AG08396 (cell line): ENCODE measurements around the gene MDM4.
"Not testable (repeated sequence)": the region's sequence is repeated elsewhere in the genome, so short reads cannot be mapped to it uniquely, and the experiment has no call there.

Experiments used
- DNase-seq: peaks from one replicate; pipeline ENCODE4 v3.0.0; 2012; ENCODE audit warnings: low spot score, mixed read lengths

MDM4 gene

DNA sequence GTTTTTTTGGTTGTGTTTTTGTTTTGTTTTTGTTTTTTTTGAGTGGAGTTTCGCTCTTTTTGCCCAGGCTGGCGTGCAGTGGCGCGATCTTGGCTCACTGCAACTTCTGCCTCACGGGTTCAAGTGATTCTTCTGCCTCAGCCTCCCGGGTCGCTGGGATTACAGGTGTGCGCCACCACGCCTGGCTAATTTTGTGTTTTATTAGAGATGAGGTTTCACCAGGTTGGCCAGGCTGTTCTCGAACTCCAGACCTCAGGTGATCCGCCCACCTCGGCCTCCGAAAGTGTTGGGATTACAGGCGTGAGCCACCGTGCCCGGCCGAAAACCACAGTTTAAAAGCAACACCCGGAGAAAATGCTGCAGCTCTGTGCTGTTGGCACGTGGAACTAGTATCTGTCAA is 1.2 kb downstream of the MDM4 start:
- not testable (repeated sequence) for DNase-seq

DNA sequence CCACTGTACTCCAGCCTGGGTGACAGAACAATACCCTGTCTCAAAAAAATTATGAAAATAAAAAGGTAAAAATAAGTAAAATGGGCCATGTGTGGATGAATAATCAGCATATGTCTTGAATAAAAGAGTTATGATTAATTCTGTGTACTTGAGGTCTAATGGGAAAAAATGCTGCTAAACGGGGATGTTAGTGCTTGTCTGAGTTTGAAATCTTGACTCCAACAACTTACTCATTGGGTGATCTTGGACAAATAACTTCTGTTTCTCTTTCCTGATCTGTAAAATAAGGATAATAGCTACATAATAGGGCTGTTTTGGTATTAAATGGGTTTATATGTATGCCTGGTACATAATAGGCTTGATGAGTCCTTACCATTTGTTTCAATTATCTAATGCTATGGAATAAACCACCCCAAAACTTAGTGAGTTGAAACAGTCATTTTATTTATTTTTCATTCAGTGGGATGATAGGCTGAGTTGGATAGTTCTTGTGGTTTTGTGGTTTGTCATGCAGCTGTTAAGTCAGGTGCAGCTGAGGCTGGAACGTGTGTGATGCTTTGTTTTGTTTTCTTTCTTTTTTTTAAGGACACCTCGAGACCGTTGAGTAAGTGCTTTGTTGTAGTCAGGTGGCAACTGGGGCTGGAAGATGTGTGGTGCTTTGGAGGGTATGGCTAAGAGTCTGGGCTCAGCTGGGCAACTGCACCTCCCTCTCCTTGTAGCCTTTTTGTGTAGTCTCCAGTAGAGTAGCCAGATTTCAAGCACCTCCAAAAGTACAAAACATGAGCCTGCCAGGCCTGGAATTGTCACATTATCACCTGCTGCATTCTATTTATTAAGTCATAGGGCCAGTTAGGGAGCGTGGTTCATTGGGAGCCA is 4.9 kb downstream of the MDM4 start:
- peak; percentile 7 for DNase-seq

- not testable (repeated sequence) for DNase-seq
Measured at GRCh38 chr1:204521941-204522521, 5.8 kb downstream of the MDM4 start.

GRCh38 chr1:204523605-204524215 is 7.5 kb downstream of the MDM4 start:
- DNase-seq = no peak

DNA sequence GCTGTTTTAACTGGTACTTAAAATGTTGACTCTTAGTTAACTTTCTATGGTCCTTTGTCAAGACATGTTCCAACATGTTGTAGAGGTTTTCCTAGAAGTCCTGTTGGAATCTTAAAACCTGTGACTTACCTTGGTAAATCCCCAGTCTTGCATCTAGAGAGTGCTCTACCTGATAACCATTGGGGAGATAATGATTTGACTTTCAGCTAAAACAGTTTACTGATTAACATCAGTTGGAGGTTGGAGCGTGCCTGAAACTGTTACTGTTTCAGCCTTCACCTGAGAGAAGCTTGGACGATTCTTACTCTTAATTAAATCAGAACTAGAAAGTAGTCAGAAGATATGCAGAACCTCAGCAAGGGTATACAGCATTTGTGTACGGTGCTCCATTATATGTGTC is 8.8 kb downstream of the MDM4 start:
- no peak for DNase-seq

DNA sequence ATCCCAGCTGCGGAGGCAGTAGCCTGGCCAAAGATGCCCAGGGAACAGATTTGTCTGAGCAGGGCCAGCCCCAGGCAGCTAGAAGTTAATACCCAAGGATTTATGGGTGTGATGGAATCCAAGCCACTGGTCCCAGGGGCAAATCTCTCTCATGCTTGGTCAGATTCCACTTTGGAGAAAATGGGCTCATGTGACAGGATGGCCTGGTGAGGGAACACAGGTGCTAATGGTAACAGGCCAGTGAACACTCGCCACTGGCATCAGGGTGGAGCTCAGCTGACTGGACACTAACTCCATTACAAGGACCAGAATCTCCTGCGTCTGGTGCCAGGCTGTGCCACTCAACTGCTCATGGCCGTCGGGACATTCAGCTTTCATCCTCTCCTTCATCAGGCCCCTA is 12.0 kb downstream of the MDM4 start:
- DNase-seq = no peak

DNA sequence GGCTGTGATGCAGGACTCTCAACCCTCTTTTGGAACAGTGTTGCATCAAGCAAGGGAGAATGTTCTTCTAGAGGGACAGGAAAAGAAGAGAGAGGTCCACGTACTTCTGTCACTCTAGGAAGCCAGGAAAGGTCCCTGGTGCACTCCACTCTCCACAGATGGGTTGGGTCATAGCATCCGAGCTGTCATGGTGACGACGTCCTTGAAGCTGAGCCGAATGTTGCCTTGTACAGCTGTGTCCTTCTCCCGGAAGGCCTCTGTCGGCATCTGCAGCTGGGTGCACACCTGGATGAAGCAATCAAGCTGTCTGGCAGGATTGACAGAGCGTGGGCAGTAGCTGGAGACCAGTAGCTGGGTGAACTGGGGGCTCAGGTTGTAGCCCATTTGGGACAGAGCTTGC is 12.5 kb downstream of the MDM4 start:
- no peak for DNase-seq

DNA sequence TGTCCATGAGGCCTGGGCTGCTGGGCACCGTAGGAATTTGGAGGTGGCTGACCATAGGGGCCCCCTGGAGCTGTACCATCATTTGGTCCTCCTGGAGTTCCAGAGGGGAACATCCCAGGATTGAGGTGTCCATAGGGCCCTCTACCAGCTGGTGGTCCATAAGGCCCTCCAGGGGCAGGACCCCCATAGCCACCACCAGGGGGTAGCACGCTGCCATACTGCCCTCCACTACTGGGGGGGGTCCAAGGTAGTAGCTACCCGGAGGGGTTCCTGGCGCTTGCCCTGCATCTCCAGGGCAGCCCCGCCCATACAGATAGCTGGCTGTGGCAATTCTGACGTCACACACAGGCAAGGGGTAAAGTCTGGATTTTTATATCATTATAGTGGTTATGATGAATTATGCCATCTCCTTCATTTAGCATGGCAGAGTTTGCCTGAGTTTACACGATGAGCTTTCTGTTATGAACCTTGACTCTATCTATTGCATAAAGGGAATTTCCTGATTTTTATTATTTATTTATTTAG is 13.2 kb downstream of the MDM4 start:
- no peak for DNase-seq

GRCh38 chr1:204530932-204531331 is 14.7 kb downstream of the MDM4 start:
- DNase-seq = no peak

GRCh38 chr1:204532832-204533231 is 16.6 kb downstream of the MDM4 start:
- no peak for DNase-seq

- DNase-seq = no peak
Measured at GRCh38 chr1:204541626-204542025, 25.4 kb downstream of the MDM4 start.

DNA sequence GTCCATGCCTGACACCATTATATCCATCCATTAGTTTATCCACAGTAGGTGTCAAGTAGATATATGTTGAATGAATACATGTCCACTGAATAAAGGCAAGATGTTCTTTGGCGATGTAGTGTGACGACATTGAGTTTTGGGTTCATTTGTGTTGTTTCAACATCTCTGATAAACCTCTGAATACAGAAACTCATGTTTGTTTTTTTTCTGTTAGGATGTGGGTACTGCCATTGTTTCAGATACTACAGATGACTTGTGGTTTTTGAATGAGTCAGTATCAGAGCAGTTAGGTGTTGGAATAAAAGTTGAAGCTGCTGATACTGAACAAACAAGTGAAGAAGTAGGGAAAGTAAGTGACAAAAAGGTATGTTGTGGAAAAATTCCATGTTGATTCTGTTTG is 28.1 kb downstream of the MDM4 start:
- no peak for DNase-seq

DNA sequence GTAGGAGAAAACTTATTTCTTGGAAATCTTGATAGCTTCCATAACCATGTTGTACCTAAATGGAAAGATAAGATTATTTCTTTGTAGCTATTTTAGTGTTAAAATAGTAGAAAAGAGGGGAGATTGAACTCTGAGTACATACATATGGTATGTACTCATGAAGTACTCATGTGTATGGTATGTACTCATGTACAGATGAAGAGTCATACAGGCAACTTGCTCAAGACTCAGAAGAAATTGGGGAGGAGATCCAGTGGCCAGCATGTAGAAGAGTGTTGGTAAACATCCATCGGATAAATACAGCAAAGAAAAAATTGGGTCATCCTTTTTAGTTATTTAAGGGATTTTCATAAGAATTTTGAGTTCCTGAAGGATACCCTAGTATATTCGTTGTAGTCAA is 29.0 kb downstream of the MDM4 start:
- DNase-seq = peak; percentile 29

- DNase-seq = no peak
Measured at GRCh38 chr1:204545881-204546280, 29.7 kb downstream of the MDM4 start.

- no peak for DNase-seq
Measured at GRCh38 chr1:204548265-204548664, 32.1 kb downstream of the MDM4 start.

- no peak for DNase-seq
Measured at GRCh38 chr1:204549313-204549712, 33.1 kb downstream of the MDM4 start.

- no peak for DNase-seq
Measured at GRCh38 chr1:204550926-204551325, 34.7 kb downstream of the MDM4 start.

- DNase-seq = no peak
Measured at GRCh38 chr1:204556458-204557052, 40.3 kb downstream of the MDM4 start.

DNA sequence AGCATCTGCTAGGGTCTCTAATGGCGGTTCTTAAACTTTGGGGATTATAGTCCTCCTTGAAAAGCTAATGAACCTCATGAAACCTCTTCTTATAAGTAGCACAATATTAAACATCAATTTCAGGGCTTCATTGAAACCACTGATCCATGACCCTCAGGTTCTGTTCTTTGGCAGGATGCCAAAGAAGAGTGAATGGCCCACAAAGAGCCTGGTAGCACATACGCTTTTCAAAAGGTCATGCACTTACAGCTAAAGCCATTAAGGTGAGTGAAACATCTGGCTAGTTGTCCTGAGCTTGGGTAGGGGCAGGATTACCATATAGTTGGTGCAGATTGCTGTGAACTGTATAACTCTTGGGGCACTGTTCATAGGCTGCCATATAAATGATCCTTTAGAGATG is 42.3 kb downstream of the MDM4 start:
- DNase-seq = no peak

- not testable (repeated sequence) for DNase-seq
Measured at GRCh38 chr1:204560002-204560401, 43.8 kb downstream of the MDM4 start.

DNA sequence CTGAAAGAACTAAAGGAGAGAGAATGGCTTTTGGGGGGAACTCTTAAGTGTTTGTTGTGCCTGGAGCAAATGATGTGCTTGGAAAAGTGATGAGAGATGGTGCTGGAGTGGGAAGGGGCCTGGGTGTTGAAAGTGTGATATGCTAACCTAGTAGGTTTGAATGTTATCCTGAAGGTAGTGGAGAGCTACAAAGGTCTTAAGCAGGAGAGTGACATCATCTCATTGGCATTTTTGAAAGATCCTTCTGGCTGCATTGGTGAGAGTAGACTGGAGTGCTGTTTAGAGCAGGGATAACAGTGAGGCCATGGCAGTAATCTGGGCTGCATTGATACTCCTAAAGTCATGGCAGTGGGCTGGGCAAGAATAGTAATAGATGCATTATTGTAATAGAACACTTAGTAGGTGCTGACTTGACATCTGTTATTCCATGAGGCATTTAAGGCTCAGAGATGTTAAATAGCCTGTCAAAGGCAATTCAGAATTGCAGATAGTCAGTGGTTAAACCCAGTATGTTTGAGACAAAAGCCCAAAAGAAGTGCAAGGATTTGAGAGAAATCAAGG is 44.5 kb downstream of the MDM4 start:
- peak; percentile 41 for DNase-seq
